Heart left ventricle (tissue), 13 donors: ENCODE measurements around the gene FSD1.

Source experiments
- CTCF ChIP-seq, 12 donors: fragments of 200-600 bp; sonication (generic) in 4 of 12; IDR thresholded peaks; one replicate each; pipeline versions ENCODE4 v1.5.0 to v1.8.0; 2018 to 2022; ENCODE audit warnings: antibody characterized with exemption in 12 of 12, mild to moderate bottlenecking in 5 of 12
- POLR2A ChIP-seq, 2 donors: fragments of 450-650 bp; IDR thresholded peaks; one replicate each; pipeline ENCODE4 v1.6.1; 2017; ENCODE audit warnings: antibody characterized with exemption in 2 of 2, mild to moderate bottlenecking in 2 of 2, moderate library complexity in 2 of 2
- donor health status: ischemic (EF 13 %, LVEDD 7.1; RV severe dilation, severe dysfunction).
- donor health status: DM: no; HTN: yes; CAD: no.
- donor health status: DM: no; HTN: no; CAD: no.
- donor health status: ischemic (EF 25% LVEDD 6.9; RV normal size, moderate dysfunction).
- donor health status: ischemic (EF 25% LVEDD 5.7; RV mildly dilated, moderate dysfunction).
- donor health status: ischemic (EF 35%, LVEDD 5.7; RV mildly dilated, moderate dysfunction).
- donor health status: nonischemic (EF 11% LVEDD 7.7; RV severe dilation, severe dysfunction).
- donor health status: DM: yes; HTN: yes; CAD: no.
- donor health status: PGD.
- donor health status: ischemic (EF 29% LVEDD 5.4; RV normal size, mild dysfunction).
- donor health status: nonischemic (EF 23%, LVEDD 6.1; RV moderate dilation, normal function).

- TF ChIP-seq CTCF (IDR thresholded peaks at IDR 0.05) (no peak), POLR2A (IDR thresholded peaks at IDR 0.05) (no peak)
Observed at GRCh38 chr19:4334929-4335570, 30.7 kb downstream of the FSD1 start.
